ENCODE results near the gene SIMC1.
"Not testable (repeated sequence)": the region's sequence is repeated elsewhere in the genome, so short reads cannot be mapped to it uniquely, and the experiment has no call there.

DNA sequence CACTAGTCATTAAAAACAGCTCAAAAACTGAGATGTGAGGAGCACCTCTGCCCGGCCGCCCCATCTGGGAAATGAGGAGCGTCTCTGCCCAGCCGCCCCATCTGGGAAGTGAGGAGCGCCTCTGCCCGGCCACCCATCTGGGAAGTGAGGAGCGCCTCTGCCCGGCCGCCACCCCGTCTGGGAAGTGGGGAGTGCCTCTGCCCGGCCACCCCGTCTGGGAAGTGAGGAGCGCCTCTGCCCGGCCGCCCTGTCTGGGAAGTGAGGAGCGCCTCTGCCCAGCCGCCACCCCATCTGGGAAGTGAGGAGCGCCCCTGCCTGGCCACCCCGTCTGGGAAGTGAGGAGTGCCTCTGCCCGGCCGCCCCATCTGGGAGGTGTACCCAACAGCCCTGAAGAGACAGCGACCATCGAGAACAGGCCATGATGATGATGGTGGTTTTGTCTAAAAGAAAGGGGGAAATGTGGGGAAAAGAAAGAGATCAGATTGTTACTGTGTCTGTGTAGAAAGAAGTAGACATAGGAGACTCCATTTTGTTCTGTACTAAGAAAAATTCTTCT, 23.7 kb upstream of the SIMC1 start:
- TF ChIP-seq, protein P1, sequence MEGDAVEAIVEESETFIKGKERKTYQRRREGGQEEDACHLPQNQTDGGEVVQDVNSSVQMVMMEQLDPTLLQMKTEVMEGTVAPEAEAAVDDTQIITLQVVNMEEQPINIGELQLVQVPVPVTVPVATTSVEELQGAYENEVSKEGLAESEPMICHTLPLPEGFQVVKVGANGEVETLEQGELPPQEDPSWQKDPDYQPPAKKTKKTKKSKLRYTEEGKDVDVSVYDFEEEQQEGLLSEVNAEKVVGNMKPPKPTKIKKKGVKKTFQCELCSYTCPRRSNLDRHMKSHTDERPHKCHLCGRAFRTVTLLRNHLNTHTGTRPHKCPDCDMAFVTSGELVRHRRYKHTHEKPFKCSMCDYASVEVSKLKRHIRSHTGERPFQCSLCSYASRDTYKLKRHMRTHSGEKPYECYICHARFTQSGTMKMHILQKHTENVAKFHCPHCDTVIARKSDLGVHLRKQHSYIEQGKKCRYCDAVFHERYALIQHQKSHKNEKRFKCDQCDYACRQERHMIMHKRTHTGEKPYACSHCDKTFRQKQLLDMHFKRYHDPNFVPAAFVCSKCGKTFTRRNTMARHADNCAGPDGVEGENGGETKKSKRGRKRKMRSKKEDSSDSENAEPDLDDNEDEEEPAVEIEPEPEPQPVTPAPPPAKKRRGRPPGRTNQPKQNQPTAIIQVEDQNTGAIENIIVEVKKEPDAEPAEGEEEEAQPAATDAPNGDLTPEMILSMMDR (IDR thresholded peaks at IDR 0.05; ENCODE audit: insufficient read depth, low read depth, low read length): not testable (repeated sequence)
- not testable (repeated sequence) for TF ChIP-seq EZH2 (IDR thresholded peaks at IDR 0.05; ENCODE audit: insufficient read depth, low read length)
